GM21526 (cell line): ENCODE measurements around the gene IGF1.
"Not testable (repeated sequence)": the region's sequence is repeated elsewhere in the genome, so short reads cannot be mapped to it uniquely, and the experiment has no call there.

Source experiments
- ATAC-seq: cut with Tn5 transposase; IDR thresholded peaks from one replicate; pipeline ENCODE4 v1.9.1; 2021; ENCODE audit warnings: moderate library complexity; ENCODE audit not compliant: unreplicated experiment, low FRiP score

IGF1 gene

GRCh38 chr12:102399653-102400052 lies 80.7 kb downstream of the IGF1 start:
- ATAC-seq = no peak

GRCh38 chr12:102396276-102396675 lies 84.1 kb downstream of the IGF1 start:
- no peak for ATAC-seq

- ATAC-seq = no peak
Observed at GRCh38 chr12:102394200-102394599, 86.2 kb downstream of the IGF1 start.

- no peak for ATAC-seq
Observed at GRCh38 chr12:102390068-102390467, 90.3 kb downstream of the IGF1 start.

- ATAC-seq = no peak
Observed at GRCh38 chr12:102388469-102388868, 91.9 kb downstream of the IGF1 start.

- no peak for ATAC-seq
Observed at GRCh38 chr12:102385343-102385742, 95.0 kb downstream of the IGF1 start.

GRCh38 chr12:102379346-102380162 lies 100.8 kb downstream of the IGF1 start:
- no peak for ATAC-seq

- no peak for ATAC-seq
Observed at GRCh38 chr12:102376781-102377180, 103.6 kb downstream of the IGF1 start.

- ATAC-seq = no peak
Observed at GRCh38 chr12:102376181-102376747, 104.1 kb downstream of the IGF1 start.

GRCh38 chr12:102374190-102374589 lies 106.2 kb downstream of the IGF1 start:
- no peak for ATAC-seq

- ATAC-seq = no peak
Observed at GRCh38 chr12:102372087-102372486, 108.3 kb downstream of the IGF1 start.

- no peak for ATAC-seq
Observed at GRCh38 chr12:102371165-102371564, 109.2 kb downstream of the IGF1 start.

- no peak for ATAC-seq
Observed at GRCh38 chr12:102369876-102370275, 110.5 kb downstream of the IGF1 start.

- ATAC-seq = no peak
Observed at GRCh38 chr12:102365365-102365764, 115.0 kb downstream of the IGF1 start.

GRCh38 chr12:102364709-102365108 lies 115.7 kb downstream of the IGF1 start:
- no peak for ATAC-seq

- no peak for ATAC-seq
Observed at GRCh38 chr12:102356690-102357089, 123.7 kb downstream of the IGF1 start.

- not testable (repeated sequence) for ATAC-seq
Observed at GRCh38 chr12:102354281-102354680, 126.1 kb downstream of the IGF1 start.

- no peak for ATAC-seq
Observed at GRCh38 chr12:102351322-102351721, 129.0 kb downstream of the IGF1 start.

GRCh38 chr12:102350070-102350469 lies 130.3 kb downstream of the IGF1 start:
- ATAC-seq = no peak

- no peak for ATAC-seq
Observed at GRCh38 chr12:102349079-102349478, 131.3 kb downstream of the IGF1 start.

- ATAC-seq = no peak
Observed at GRCh38 chr12:102347811-102348210, 132.6 kb downstream of the IGF1 start.
